Measurements from ENCODE around the gene CD3E. TPM values are rescaled to one million over a fixed set of nuclear protein-coding genes. Genes with fewer than 3 reads are reported as not detected.
A peak's percentile ranks its signal among the peaks of the same experiment; 100 is the strongest.

Gene CD3E
- total RNA-seq, 1 experiment from 2014 or later, result not detected

DNA sequence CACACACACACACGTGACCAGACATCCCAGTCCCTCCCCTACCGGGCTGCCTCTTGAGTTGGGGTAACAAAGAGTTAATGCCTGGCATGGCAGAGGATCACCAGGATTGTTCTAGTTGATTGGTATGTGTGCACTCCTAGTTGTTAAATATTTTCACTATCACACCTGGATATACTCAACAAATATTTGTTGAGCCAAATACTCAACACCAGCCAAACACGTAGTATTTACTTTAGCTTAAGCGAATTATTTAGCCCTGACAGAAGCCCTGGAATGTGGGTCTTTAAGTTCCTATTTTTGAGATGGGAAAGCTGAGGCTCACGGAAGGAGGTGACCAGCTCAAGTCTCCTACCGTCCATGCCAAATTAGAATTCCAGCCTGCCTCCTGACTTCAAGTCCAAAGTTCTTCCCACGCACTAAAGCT, 10.5 kb downstream of the CD3E start:
- BruUV-seq (replicated peaks), result no TSS peak
- no peaks in the 10 kb centered on the region for H3K36me3 Mint-ChIP-seq (ENCODE audit: insufficient read depth, unreplicated experiment)
- ChIA-PET CTCF (interaction anchor here (1.0 kb wide), 1 partner anchor 20 kb away, joined by 5 read pairs; no protein-coding TSS in a partner anchor), POLR2A (no interaction called here)
- TF ChIP-seq, protein P1, sequence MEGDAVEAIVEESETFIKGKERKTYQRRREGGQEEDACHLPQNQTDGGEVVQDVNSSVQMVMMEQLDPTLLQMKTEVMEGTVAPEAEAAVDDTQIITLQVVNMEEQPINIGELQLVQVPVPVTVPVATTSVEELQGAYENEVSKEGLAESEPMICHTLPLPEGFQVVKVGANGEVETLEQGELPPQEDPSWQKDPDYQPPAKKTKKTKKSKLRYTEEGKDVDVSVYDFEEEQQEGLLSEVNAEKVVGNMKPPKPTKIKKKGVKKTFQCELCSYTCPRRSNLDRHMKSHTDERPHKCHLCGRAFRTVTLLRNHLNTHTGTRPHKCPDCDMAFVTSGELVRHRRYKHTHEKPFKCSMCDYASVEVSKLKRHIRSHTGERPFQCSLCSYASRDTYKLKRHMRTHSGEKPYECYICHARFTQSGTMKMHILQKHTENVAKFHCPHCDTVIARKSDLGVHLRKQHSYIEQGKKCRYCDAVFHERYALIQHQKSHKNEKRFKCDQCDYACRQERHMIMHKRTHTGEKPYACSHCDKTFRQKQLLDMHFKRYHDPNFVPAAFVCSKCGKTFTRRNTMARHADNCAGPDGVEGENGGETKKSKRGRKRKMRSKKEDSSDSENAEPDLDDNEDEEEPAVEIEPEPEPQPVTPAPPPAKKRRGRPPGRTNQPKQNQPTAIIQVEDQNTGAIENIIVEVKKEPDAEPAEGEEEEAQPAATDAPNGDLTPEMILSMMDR (IDR thresholded peaks at IDR 0.05; ENCODE audit: unreplicated experiment), result no peak
- no peaks in the 10 kb centered on the region for H3K9me3 Mint-ChIP-seq (ENCODE audit: unreplicated experiment)
- DNase-seq (ENCODE audit: unreplicated experiment), result no peak
- no peak overlapping the region for H3K4me3 Mint-ChIP-seq (ENCODE audit: unreplicated experiment)
- intact Hi-C loops (cut with micrococcal nuclease), result no loop called here
- H3K4me1 Mint-ChIP-seq (ENCODE audit: insufficient read depth, unreplicated experiment), result peaks cover 13% of the 10 kb centered on the region
- H3K27ac Mint-ChIP-seq (ENCODE audit: low read depth, unreplicated experiment), result no peak overlapping the region
- H3K27me3 Mint-ChIP-seq (ENCODE audit: insufficient read depth, unreplicated experiment), result peaks cover 17% of the 10 kb centered on the region

DNA sequence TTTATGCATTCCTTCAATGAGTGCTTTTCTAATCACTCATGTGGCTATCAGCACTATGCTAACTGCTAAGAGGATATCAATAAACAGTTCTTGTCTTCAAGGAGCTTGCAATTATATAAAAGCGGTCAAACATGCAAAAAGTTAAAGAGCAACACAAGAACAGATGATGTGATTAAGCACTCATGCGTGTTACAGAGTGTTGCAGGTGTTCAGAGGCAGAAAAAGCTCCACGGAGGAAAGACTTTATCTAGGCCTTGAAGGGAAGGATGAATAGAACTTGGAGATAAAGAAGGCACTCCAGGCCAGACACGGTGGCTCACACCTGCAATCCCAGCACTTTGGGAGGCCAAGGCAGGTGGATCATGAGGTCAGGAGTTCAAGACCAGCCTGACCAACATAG, 13.6 kb downstream of the CD3E start:
- BruUV-seq (replicated peaks), result no TSS peak
- no peak overlapping the region for H3K4me3 Mint-ChIP-seq (ENCODE audit: unreplicated experiment)
- POLR2A ChIA-PET, result no interaction called here

DNA sequence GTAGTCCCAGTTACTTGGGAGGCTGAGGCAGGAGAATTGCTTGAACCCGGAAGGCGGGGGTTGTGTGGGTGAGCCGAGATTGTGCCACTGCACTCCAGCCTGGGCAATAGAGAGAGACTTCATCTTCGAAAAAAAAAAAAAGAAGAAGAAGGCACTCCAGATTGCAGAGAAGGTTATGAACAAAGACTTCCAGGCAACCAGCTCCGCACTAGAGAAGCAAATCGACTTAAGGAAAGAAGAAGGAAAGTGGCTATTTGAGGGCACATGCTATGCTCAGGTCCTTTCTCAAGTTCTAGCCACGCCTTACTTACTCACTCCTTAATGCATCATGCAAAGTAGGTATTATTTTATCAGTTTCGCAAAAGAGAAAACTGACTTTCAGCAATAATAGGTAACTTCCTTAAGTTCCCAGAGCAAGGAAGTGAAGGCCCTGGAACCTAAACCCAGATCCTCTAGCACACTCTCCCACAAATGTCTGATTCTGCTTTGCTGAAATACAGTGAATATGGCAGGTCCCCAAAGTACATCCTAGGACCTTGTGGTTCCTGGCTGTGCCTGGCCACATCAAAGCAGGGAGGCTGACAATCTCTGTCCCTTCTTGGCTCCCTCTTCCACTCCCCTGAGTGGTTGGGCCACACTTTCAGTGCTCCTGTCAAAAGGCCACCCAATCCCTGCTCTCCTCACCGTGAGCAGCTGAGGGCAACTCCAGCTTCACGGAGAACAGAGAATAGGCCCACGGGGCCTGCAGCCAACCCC, 14.2 kb downstream of the CD3E start:
- peak; percentile 4 for DNase-seq (ENCODE audit: unreplicated experiment)
- Mint-ChIP-seq H3K9me3 (ENCODE audit: unreplicated experiment) (no peaks in the 10 kb centered on the region), H3K27ac (ENCODE audit: low read depth, unreplicated experiment) (no peak overlapping the region), H3K4me3 (ENCODE audit: unreplicated experiment) (no peak overlapping the region), H3K4me1 (ENCODE audit: insufficient read depth, unreplicated experiment) (peaks cover 13% of the 10 kb centered on the region), H3K27me3 (ENCODE audit: insufficient read depth, unreplicated experiment) (no peaks in the 10 kb centered on the region), H3K36me3 (ENCODE audit: insufficient read depth, unreplicated experiment) (no peaks in the 10 kb centered on the region)
- TF ChIP-seq, protein P1 (IDR thresholded peaks at IDR 0.05; ENCODE audit: unreplicated experiment), result no peak
- intact Hi-C loops (cut with micrococcal nuclease), result no loop called here
- CTCF ChIA-PET, result no interaction called here
- BruUV-seq (replicated peaks), result no TSS peak
- POLR2A ChIA-PET, result interaction anchor here (0.7 kb wide), 1 partner anchor 28 kb away, joined by 3 read pairs; no protein-coding TSS in a partner anchor

More for the DNA sequence above, 13.6 kb downstream of the CD3E start:
- CTCF ChIA-PET, result interaction anchor here (0.6 kb wide), 1 partner anchor 161 kb away, joined by 3 read pairs; no protein-coding TSS in a partner anchor
- no peaks in the 10 kb centered on the region for H3K36me3 Mint-ChIP-seq (ENCODE audit: insufficient read depth, unreplicated experiment)
- intact Hi-C loops (cut with micrococcal nuclease), result no loop called here
- no peaks in the 10 kb centered on the region for H3K27me3 Mint-ChIP-seq (ENCODE audit: insufficient read depth, unreplicated experiment)
- TF ChIP-seq, protein P1 (IDR thresholded peaks at IDR 0.05; ENCODE audit: unreplicated experiment), result no peak
- DNase-seq (ENCODE audit: unreplicated experiment), result no peak
- H3K4me1 Mint-ChIP-seq (ENCODE audit: insufficient read depth, unreplicated experiment), result peaks cover 13% of the 10 kb centered on the region
- H3K27ac Mint-ChIP-seq (ENCODE audit: low read depth, unreplicated experiment), result no peak overlapping the region
- no peaks in the 10 kb centered on the region for H3K9me3 Mint-ChIP-seq (ENCODE audit: unreplicated experiment)

DNA sequence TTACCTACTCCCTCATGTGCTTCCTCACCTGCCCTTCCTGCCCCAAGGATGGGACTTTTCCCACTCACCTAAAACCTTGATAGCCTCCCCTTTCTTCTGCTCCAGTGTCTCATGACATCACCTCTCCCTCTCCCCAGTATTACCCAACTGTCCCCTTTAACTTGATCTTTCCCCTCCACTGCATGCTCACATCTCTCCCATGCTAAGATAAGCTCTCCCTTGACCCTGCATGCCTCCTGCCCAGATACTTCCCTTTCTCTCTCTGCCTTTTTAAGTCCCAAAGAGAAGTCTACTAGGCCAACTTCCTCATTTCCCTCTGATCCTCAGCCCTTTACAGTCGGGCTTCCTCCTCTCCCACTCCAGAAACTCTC, 14.8 kb downstream of the CD3E start:
- H3K9me3 Mint-ChIP-seq (ENCODE audit: unreplicated experiment), result no peaks in the 10 kb centered on the region
- BruUV-seq (replicated peaks), result no TSS peak
- ChIA-PET CTCF (interaction anchor here (0.6 kb wide), 1 partner anchor 167 kb away, joined by 4 read pairs; no protein-coding TSS in a partner anchor), POLR2A (interaction anchor here (0.7 kb wide), 1 partner anchor 28 kb away, joined by 3 read pairs; no protein-coding TSS in a partner anchor)
- H3K36me3 Mint-ChIP-seq (ENCODE audit: insufficient read depth, unreplicated experiment), result no peaks in the 10 kb centered on the region
- DNase-seq (ENCODE audit: unreplicated experiment), result no peak
- no peaks in the 10 kb centered on the region for H3K27me3 Mint-ChIP-seq (ENCODE audit: insufficient read depth, unreplicated experiment)
- intact Hi-C loops (cut with micrococcal nuclease), result no loop called here
- H3K4me3 Mint-ChIP-seq (ENCODE audit: unreplicated experiment), result no peak overlapping the region
- H3K4me1 Mint-ChIP-seq (ENCODE audit: insufficient read depth, unreplicated experiment), result peaks cover 13% of the 10 kb centered on the region
- TF ChIP-seq, protein P1 (IDR thresholded peaks at IDR 0.05; ENCODE audit: unreplicated experiment), result no peak
- no peak overlapping the region for H3K27ac Mint-ChIP-seq (ENCODE audit: low read depth, unreplicated experiment)
